HG03342 (cell line): Measurements from ENCODE around the gene TBC1D2.
"Not testable (repeated sequence)": the region's sequence is repeated elsewhere in the genome, so short reads cannot be mapped to it uniquely, and the experiment has no call there.

Experiments used
- ATAC-seq: cut with Tn5 transposase; IDR thresholded peaks from one replicate; pipeline ENCODE4 v1.9.1; 2021; ENCODE audit warnings: mild to moderate bottlenecking, moderate library complexity; ENCODE audit not compliant: unreplicated experiment

TBC1D2 gene

DNA sequence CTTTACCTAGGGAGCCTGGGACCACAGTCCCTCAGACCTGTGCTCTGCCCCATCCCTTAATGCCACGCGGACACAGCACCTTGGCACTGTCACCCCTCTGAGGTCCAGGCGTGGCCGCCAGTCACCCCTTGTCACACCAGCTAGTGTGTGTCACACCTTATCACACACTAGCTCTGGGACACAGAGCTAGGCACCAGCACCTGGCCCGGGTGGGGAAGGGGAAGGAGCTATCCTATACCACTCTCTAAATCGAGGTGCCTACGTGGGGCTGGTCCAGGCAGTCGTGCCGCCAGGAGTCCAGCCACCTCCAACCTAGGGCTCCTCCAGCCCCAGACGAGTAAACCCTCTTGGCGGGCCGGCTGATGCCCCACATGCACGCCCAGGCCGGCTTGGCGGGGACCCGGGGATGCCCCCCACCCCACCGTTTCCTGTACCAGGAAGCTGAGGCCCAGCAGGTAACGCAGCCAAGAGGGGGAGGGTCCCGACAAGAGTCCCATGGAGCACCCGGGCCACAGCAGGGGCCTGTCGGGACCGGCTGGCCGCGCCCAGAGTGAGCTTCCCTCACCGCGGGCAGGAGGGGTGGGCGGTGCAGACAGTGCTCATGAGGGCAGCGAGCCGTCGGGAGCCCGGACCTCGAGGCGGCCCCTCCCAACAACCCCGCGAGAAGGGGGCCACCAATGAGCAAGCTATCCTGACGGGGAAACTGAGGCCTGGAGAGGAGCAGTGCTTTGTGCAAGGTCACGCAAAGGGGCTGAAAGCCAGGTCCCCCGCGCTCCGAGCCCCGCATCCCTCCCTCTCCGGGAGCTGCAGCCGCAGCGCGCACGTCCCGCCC, 63.6 kb downstream of the TBC1D2 start:
- peak; percentile 33 for ATAC-seq

DNA sequence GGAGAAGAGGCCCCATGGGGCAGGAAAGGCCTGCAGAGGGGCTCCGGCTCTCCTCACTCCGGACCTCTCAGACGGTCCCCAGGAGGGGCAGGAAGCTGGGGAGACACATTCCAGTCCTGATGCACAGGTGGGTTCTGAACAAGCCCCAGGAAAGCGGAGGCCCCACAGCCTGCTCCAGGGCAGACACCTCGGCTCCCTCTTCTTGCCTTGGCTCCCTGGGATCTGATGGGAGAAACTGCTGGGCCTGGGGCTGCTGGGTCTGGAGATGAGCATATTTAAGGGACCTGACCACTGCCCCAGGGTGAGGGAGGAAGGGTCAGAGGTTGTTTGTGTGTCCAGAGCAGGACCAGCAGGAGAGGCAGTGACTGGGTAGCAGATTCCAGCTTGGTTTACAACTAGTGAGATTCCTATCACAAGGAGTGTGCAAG, 64.3 kb downstream of the TBC1D2 start:
- no peak for ATAC-seq

DNA sequence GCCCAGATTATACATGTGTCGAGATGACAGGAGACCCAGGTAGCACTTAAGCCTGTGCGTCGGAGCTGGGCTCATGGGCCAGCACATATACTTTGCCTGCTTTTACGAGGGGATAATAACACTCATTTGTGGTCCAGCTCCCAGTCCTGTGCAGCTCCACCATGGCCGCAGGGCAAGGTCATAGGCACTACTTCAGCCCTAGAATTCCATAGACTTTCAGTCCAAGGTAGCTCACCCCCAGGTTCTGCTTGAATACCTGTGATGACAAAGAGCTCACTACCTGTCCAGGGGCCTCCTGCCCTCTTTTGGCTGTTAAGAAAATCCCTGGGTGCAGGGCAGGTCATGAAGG, 64.7 kb downstream of the TBC1D2 start:
- ATAC-seq: no peak

DNA sequence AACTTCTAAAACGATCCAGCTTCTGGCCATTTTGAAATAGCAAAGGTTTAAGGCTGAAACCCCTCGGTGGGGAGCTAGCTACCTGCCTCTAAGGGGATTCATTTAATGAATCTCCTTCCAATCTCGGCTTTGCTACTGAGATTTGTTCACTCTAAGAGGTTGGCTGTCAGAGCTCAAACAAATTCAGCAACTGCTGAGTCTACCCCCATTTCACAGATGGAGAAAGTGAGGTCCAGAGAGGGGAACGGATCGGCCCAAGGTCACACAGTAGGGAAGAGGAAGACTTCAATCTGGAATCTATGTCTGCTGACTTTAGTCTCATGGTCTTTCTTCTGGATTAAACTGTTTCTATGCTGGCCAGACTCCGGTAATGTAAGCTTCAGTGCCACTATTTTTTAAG, 66.0 kb downstream of the TBC1D2 start:
- ATAC-seq: no peak

DNA sequence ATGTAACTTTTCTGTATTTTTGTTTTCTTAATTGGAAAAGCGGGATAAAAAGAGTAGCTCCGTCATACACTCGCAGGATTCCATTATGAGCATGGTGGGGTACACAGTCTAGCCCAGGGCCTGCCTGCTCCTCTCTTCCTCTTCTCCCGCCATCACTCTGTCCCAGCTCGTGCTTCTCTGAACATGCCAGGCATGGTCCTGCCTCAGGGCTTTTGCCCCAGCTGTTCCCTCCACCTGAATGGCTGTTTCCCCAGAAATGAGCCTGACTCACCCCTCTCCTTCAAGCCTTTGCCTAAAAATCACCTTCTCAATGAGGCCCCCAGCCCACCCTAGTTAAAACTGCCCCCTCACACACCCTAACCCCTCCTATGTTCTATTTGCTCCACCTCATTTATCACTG, 67.5 kb downstream of the TBC1D2 start:
- no peak for ATAC-seq

DNA sequence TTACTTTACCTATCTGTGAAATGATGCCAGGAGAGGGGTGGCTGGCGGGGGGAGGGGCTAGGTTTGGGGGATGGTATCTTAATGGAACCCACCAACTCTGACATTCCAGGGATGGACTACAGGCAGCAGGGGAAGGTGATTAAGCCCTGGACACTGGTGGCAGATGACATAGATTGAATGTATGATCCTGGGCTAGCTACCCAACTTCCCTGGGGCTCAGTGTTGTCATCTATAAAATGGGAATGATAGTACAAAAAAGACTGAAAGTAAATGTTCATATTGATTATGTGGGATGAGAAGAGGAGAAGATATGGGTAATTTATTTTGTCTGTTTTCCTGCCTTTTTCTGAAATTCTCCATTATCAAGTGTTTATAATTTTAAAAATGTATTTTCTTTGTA, 69.2 kb downstream of the TBC1D2 start:
- ATAC-seq: no peak

DNA sequence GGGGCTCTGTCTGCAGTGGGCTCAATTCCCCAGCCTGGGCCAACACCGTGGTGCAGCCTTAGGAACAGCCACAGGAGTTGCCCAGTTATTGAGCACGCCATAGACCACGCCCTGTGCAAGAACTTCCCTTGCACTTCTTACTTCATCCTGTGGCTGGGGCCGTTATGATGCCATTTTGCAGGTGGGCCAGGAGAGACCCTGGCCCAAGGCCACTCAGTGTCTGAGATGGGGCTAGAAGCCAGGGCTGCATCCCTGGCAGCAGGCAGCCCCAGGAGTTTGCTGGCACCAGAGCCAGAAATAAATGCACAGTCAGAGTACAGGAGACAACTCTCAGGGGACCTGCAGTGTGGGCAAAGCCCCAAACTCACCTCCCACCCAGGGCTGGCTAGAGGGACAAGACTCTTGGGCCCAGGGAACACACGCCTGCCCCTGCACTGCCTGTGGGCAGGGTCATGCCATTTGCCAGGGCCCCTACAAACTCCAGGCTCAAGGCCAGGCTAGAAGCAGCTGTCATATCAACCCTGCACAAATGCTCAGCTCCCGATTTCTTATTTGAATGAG, 69.8 kb downstream of the TBC1D2 start:
- no peak for ATAC-seq

DNA sequence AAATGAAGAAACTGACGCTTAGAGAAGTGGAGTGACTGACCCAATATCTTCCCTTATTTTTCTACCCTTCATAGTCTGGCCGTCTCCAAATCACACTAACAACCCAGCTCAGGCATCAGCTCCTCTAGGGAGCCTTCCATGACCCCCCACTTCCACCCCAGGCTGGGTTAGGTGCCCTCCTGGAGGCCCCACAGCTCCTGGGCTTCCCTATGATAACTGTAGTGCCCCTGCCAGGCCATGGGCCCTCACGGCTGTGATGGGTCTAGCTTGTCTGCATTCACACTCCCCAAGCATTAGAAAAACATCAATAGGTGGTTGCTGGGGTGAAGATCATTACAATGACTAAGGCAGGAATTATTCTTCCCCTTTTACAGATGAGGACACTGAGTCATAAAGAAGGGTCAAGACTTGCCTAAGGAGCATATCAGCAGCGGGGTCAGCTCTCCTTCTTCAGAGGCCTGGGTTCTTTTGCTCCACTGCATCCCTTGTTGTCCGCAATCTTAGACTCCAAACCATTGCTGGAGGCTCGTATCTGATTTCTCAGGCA, 70.4 kb downstream of the TBC1D2 start:
- no peak for ATAC-seq

DNA sequence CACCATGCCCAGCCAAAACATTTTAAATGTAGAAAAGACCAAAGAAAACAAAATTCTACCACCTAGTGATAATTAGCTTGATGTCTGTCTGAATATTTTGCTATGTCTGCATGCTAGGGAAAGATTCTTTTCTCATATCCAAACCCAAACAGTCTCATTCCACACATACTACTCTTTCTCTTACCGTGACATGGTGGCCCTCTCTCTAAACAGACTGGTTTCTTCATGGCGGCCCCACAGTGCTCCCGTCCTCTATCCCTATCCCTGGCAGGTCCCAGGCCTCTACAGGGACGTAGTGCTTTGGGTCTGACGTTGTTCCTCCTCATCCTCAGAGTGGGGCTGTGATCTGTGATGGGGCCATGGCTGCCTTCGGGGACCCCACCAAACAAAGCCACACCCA, 71.1 kb downstream of the TBC1D2 start:
- ATAC-seq: no peak

DNA sequence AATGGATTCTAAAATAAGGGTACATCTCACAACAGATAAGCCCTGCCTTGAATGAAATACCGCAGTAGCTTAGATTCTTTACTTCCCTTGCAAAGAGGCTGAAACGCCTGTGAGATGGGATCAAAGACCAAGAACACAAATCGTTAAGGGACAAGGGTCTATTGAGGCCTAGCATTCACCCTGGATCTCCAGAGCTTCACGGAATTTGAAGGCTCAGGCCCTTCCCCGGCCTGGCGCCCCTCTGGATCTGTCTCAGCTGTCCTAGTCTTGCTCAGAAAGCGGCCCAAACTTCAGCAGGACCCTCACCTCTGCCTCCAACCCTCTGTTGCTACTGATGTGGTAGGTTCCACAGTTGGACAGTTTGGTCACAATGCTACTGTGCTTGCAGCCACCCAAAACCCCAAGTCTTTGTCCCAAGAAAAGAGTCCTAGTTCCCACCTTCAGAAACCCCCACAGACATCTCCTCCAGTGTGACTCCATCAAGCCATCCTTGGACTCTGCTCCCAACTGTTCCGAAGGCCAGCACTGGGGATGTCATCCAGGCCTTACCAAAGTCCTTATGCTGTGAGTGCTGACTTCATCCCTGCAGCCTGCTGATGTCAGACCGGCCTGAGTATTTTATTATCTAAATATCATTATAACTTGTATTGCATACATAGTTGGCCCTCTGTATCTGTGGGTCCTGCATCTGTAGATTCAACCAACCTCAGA, 72.4 kb downstream of the TBC1D2 start:
- no peak for ATAC-seq

DNA sequence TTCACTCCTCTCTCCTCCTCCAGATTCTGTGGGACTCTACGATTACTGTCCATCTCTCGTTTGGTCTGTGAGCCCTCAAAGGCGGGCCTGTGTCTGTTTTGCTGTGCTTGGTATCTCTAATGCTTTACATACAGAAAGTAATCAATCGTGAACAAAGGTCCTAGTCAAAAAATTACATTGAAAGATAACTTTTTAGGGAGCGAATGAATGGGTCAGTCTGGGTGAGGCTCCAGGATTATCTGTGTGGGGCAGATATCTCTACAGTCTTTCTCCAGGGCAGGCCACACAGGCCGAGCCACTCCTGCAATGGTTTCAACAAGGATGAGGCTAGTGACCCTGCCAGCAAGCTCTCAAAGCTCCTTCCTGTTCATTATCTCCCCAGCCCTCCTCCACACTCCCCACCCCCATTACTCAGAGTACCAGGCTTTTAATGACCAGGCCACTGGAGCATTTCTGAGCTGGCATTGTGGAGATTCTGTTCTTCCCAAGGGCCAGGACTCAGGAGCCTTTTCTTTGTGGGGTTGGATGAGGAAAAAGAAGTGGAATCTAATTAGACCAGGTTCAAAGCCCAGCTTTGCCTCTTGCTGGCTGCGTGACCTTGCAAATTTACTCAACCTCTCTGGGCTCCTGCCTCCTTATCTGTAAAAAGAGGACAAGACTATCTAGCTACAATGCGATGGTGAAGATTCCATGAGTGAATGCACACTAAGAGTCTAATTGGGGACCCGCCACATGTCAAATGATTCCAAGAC, 73.2 kb downstream of the TBC1D2 start:
- ATAC-seq: no peak

DNA sequence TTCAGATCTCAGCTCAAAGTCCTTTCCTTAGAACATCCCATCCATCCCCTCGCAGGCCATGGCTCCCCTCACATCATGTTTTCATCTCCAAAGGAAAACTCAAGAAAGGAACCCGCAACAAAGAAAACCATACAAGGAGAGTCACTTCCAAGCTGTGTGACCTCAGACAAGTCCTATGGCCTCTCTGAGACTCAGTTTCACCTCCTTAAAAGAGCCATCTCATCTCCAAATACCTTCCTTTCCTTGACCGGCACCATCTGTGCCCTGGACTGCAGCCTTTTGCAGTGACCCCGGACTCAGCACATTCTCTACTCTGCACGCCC, 73.7 kb downstream of the TBC1D2 start:
- ATAC-seq: no peak

DNA sequence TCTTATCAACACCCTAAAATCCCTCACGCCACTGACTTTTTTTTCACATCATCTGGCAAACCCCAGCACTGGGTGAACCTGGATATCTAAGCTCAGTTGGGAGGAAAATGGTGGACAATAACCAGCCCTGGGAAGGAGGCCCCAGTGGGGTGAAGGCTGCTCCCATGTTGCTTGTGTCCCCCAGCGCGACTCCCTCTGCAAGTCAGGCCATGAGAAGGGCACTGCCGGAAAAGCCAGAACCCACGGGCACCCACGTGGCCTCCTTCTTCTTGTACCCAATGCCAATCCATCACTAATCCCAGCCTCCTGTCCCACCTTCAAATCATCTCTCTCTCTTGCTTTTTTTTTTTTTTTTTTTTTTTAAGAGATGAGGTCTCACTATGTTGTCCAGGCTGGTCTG, 74.5 kb downstream of the TBC1D2 start:
- ATAC-seq: no peak

DNA sequence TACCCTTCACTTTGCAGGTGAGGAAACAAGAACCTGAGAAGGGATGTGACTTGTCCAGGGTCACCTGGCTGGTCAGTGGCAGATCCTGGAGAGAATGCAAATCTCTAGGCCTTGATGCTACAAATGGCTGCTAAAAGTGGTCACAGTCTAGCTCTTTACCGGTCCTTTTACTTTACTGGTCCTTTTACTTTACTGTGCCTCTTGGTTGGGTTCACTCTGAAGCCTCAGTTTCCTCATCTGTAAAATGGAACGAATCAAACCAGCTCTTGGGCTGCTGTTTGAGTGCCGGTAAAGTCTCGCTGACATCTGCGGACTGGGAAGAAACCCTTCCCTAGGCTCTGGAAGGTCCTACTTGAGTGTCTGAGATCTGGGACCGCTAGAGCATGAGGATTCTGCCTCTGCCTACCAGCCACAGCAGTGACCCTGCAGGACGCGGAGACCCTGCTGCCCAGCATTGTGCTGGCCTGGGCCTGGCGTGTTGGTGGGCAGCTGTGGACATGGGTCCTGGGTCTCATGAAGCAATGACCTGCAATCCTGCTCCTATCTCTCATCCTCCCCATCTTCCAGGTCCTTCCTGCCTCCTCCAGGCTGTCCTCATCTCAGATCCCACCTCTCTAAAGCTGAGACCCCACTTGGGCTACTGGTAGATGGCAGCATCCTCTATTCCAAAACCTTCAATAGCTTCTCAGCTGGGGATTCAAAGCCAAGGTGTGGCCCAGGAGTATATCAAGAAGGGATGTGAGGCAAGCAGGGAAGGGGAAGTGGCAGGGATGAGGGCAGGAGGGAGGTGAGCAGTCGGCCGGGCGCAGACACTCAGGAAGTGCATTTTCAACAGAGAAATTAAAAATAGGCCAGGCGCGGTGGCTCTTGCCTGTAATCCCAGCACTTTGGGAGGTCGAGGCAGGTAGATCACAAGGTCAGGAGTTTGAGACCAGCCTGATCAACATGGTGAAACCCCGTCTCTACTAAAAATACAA, 76.3 kb downstream of the TBC1D2 start:
- no peak for ATAC-seq

DNA sequence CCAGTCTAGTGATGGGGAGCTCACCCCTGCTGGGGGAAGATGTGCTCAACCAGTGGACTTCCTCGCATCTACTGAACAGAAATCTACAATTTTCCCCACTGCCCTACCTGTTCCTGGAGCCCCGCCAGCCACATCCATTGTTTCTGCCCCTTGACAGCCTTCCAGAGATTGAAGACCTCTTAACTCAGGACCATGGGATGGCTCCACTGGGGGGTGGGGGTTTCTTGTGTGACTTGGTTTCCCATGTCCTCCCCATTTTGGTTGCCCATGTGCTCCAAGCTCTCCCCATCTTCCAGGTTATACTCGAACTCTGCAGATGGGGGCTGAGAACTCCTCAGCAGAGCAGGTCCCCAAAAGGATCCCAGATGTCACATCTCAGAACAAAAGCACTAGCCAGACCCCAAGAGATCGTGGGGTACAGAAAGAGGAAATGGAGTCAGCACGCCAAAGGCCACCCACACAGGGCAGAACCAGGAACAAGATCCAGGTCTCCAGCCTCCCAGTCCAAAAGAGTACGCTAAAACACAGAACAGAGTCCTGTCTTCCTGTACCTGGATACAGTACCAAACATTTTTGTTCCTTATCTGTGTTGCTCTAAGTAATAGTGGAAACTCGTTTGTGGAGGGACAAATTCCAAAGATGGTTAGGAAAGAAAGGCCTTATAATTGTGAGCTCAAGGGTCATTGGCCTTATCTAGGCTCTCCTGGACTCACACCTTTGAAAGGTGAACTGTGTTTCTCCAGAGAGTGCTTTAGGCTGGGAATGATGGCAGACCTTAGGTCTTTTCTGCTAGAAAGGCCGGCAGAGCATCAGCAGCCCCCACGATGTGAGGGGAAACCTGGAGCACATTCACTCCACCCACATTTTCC, 78.8 kb downstream of the TBC1D2 start:
- no peak for ATAC-seq

DNA sequence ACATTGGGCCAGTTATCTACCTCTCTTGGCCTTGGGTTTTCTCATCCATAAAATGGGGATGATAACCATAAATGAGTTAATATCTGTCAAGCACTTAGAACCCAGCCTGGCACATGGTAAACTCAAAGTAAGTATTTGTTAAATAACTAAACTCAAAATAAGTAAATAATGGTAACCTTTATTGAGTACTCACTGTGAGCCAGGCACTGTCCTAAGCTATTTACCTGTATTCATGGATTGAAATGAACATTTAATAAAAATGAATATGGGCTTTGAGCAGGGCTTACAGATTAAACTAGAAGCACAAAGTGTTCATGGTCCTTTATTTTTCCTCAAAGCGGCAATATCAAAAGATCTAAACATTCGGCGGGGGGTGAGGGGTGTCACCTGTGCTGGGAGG, 79.7 kb downstream of the TBC1D2 start:
- no peak for ATAC-seq

DNA sequence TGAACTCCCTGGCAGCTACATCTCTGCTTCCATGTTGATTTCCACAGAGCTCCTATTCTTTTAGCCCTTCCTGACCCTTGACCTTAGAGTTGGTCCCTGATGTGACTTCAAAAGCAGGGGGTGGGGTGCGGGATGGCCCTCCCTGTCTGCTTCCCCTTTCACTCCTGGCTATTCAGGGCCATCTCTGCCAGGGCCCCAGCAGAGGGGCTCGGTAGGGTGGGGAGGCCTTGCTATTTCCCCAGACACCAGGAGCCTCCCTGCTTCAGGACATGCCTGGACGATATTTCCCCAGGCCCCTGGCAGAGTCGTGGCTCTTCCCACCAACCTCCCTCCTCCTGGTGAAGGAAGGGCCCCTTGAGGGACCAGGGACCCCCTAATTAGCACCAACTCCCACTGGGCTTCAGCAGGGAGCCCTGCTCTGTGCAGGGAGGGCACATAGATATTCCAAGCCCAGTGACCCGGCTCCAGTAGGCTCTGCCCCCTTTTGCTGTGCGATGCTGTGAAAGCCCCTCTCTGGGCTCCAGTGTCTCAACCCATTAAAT, 80.3 kb downstream of the TBC1D2 start:
- ATAC-seq: no peak

DNA sequence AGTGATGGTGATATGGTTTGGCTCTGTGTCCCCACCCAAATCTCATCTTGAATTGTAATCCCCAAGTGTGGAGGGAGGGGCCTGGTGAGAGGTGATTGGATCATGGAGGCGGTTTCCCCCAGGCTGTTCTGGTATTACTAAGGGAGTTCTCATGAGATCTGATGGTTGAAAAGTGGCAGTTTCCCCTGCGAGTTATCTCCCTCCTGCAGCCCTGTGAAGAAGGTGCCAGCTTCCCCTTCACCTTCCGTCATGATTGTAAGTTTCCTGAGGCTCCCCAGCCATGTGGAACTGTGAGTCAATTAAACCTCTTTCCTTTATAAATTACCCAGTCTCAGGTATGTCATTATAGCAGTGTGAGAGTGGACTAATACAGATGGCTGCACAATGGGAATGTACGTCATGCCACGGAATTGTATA, 80.9 kb downstream of the TBC1D2 start:
- ATAC-seq: not testable (repeated sequence)

DNA sequence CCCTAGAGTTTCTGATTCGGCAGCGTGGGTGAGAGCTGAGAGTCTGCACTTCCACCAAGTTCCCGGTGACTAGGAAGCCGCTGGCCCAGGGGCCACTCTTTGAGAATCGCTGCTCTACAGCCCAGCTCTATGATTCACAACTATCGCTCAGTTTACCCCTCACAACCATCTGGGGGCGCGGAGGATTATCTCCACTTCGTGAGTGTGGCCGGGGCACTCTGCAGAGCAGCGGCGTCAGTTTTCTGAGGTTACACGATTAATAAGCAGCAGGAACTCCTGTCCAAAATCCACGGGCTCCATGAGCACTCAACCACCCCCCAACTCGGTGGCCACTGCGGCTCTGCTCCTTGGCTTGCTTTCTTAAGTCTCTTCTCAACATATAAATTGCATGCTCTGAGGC, 82.3 kb downstream of the TBC1D2 start:
- ATAC-seq: no peak
